Right atrium auricular region (tissue), 2 donors: ENCODE data around the gene OSBPL3. TPM values are rescaled to one million over a fixed set of nuclear protein-coding genes. Genes with fewer than 3 reads are reported as not detected.

ENCODE experiments used
- DNase-seq: peaks from one replicate; pipeline ENCODE4 v3.0.0-alpha.2; 2019; ENCODE audit warnings: low spot score
- H3K27ac ChIP-seq, 2 donors: fragments of 200-600 bp; sonication (generic); 1 replicate in 1 of 2; 2 replicates in 1 of 2; pipeline ENCODE4 v1.5.1; 2016 to 2019
- H3K27me3 ChIP-seq, 2 donors: fragments of 200-600 bp; sonication (generic); one replicate each; pipeline versions ENCODE4 v1.5.1 to v1.6.0; 2017 to 2019
- H3K36me3 ChIP-seq: fragments of 200-600 bp; sonication (generic); one replicate; pipeline ENCODE4 v1.5.1; 2016
- H3K4me1 ChIP-seq, 2 donors: fragments of 200-600 bp; sonication (generic); one replicate each; pipeline versions ENCODE4 v1.5.1 to v1.6.0; 2017 to 2019
- H3K4me3 ChIP-seq, 2 donors: fragments of 200-600 bp; sonication (generic); 1 replicate in 1 of 2; 2 replicates in 1 of 2; pipeline ENCODE4 v1.5.1; 2017 to 2019; ENCODE audit warnings: mild to moderate bottlenecking in 1 of 2, moderate library complexity in 1 of 2
- H3K9me3 ChIP-seq, 2 donors: fragments of 200-600 bp; sonication (generic); one replicate each; pipeline ENCODE4 v1.5.1; 2019
- total RNA-seq, 2 donors: library from RNA; depleted of rRNA; stranded (reverse); fragments of >200 nt; gene quantifications; one replicate each; pipeline ENCODE4 v1.1.0, GENCODE V29; 2016
- TF ChIP-seq, protein P1 (sequence below), 2 donors: fragments of 200-600 bp; sonication (generic); IDR thresholded peaks; one replicate each; pipeline ENCODE4 v1.5.1; 2019; ENCODE audit warnings: antibody characterized with exemption in 2 of 2

OSBPL3 gene
- total RNA-seq, 2 donors from 2014 or later = 4.8 to 6.7 TPM

DNA sequence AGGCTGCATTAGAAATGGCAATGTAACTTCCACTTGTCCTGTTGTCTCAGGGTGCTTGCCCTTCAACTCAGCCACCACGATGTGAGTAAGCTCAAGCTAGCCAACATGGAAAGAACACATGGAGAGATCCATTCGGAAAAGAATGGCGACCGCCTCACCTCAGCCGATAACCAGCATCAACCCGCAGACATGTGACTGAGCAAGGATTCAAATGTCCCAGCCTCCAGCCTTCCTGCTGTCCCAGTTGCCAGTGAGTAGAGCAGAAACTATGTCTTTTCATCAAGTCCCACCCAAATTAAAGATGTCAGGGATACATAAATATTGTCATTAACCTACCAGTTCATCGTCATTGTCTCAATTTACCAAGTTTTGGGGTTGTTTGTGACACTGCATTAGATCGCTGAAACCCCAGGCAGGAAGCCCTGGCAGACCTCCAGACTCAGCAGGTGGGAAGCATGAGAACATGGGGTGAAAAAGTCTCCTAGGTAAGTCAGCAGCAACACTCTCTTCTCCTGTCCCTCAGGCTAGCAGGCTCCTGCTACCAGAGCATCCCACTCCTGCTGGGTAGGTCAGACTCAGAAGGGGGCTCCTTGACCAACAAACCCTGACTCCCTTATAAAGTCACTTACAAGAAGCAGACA, 67.0 kb downstream of the OSBPL3 start:
- H3K9me3 ChIP-seq = no peaks in the 10 kb centered on the region
- no peak overlapping the region for H3K27ac ChIP-seq
- H3K4me3 ChIP-seq = no peak overlapping the region
- TF ChIP-seq, protein P1, sequence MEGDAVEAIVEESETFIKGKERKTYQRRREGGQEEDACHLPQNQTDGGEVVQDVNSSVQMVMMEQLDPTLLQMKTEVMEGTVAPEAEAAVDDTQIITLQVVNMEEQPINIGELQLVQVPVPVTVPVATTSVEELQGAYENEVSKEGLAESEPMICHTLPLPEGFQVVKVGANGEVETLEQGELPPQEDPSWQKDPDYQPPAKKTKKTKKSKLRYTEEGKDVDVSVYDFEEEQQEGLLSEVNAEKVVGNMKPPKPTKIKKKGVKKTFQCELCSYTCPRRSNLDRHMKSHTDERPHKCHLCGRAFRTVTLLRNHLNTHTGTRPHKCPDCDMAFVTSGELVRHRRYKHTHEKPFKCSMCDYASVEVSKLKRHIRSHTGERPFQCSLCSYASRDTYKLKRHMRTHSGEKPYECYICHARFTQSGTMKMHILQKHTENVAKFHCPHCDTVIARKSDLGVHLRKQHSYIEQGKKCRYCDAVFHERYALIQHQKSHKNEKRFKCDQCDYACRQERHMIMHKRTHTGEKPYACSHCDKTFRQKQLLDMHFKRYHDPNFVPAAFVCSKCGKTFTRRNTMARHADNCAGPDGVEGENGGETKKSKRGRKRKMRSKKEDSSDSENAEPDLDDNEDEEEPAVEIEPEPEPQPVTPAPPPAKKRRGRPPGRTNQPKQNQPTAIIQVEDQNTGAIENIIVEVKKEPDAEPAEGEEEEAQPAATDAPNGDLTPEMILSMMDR (IDR thresholded peaks at IDR 0.05) = no peak
- peaks cover 0 to 15% of the 10 kb centered on the region in 2 donors for H3K4me1 ChIP-seq
- no peaks in the 10 kb centered on the region for H3K27me3 ChIP-seq
- no peak for DNase-seq
- H3K36me3 ChIP-seq = no peaks in the 10 kb centered on the region

DNA sequence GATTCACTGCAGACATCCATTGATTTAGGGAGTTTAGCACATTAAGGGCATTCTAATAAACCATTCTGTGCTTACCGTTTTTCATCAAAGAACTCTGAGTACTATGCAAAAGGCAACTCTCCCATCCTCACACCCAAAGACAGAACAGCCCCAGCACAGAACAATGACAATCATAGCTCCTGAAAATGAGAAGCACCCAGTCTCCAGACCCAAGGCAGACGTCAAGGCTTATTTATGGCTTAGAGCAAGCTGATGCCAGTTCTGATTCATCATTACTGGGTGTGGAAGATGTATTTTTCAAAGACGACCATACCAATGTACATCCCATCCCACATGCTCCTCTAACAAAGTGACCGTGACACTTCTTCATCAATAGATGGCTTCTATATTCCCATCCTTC, 67.6 kb downstream of the OSBPL3 start:
- Histone ChIP-seq H3K36me3 (no peaks in the 10 kb centered on the region), H3K27me3 (no peaks in the 10 kb centered on the region), H3K4me3 (no peak overlapping the region), H3K27ac (no peak overlapping the region), H3K9me3 (no peaks in the 10 kb centered on the region), H3K4me1 (peaks cover 0 to 15% of the 10 kb centered on the region in 2 donors)
- TF ChIP-seq, protein P1 (IDR thresholded peaks at IDR 0.05) = no peak
- no peak for DNase-seq

DNA sequence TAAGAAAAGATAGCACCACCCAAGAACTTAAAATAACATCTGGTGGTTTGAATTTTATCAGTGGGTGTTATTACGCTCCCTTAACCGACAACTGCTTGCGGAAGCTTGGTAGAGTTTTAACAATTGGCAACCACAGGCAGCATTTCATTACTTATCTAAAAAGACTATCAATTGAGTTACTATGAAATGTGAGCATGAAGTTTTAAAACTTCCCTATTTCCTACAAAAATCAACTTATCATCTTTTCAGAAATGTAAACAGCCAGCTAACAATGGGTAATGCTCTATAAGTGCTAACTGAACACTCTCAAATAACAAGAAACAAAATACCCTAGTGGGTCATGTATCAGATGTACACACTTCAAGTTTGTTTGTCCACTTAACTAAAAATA, 68.8 kb downstream of the OSBPL3 start:
- Histone ChIP-seq H3K36me3 (no peaks in the 10 kb centered on the region), H3K4me1 (peaks cover 0 to 20% of the 10 kb centered on the region in 2 donors), H3K9me3 (no peaks in the 10 kb centered on the region), H3K4me3 (no peak overlapping the region), H3K27ac (no peak overlapping the region), H3K27me3 (no peaks in the 10 kb centered on the region)
- TF ChIP-seq, protein P1 (IDR thresholded peaks at IDR 0.05) = no peak
- no peak for DNase-seq

DNA sequence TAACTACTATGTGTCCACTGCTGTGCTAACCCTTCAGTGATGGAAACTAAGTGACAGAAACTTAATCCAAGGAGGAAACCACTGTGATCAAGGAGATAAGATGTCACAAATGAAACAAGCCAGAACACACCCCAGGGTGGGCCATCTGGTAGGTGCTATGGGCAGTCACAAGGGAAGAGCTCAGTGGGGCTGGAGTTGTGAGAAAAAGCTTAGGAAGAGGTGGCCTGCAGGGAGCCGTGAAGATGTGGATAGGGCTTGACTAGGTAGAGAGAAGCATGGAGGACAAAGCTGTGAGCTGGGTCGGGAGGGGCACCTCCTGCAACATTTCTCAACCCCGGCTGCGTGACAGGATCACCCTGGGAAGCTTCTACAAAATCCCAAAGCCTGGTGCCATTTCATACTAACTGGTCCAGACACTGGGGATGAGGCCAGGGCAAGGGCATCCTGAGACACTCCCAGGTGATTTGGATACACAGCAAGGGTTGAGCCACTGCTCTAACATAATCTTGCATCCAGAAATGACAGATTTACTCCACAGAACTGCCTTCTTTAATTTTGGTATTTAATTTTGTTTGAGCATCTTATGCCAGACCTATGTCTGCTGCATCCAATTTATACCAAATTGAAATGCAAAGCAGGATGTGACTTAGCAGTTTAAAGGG, 69.3 kb downstream of the OSBPL3 start:
- Histone ChIP-seq H3K36me3 (no peaks in the 10 kb centered on the region), H3K9me3 (no peaks in the 10 kb centered on the region), H3K4me3 (no peak overlapping the region), H3K27me3 (no peaks in the 10 kb centered on the region), H3K4me1 (peaks cover 0 to 20% of the 10 kb centered on the region in 2 donors), H3K27ac (no peak overlapping the region)
- DNase-seq = no peak
- TF ChIP-seq, protein P1 (IDR thresholded peaks at IDR 0.05) = no peak

DNA sequence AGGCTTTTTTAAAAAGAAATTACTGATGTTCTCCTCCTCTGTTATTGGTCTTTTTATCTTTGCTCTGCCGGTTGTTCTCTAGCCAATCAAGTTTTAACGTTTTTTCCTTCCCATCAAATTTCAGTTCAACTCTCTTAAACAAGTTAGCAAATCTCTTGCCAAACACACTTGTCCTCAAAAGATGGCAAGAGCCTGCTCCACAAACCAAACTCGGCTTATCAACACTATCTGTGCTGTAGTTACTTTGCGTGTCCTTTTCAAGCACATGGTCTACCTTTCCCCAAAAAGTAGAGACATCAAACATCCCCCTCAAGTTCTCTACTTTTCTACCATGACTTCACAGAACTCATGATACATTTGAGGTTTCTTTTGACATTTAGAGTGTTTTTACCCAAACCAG, 71.3 kb downstream of the OSBPL3 start:
- TF ChIP-seq, protein P1 (IDR thresholded peaks at IDR 0.05) = no peak
- H3K27ac ChIP-seq = no peak overlapping the region
- no peak overlapping the region for H3K4me3 ChIP-seq
- no peaks in the 10 kb centered on the region for H3K9me3 ChIP-seq
- no peaks in the 10 kb centered on the region for H3K27me3 ChIP-seq
- peaks cover 0 to 20% of the 10 kb centered on the region in 2 donors for H3K4me1 ChIP-seq
- H3K36me3 ChIP-seq = no peaks in the 10 kb centered on the region
- no peak for DNase-seq
